K562 (cell line): ENCODE results near the gene ZCCHC4. TPM values are rescaled to one million over a fixed set of nuclear protein-coding genes. Genes with fewer than 3 reads are reported as not detected.
A peak's percentile ranks its signal among the peaks of the same experiment; 100 is the strongest.

Experiments
- ELF1 ChIP-seq: fragments of 200-800 bp; sonication (Bioruptor generic); IDR thresholded peaks from 2 replicates; pipeline ENCODE4 v1.6.1; 2016; ENCODE audit warnings: missing genetic modification characterization, missing compliant biosample characterization
- EP300 ChIP-seq: IDR thresholded peaks from 2 replicates; pipeline ENCODE4 v1.6.1; 2012; ENCODE audit warnings: low read length, improper control_type of control experiment
- EP400 ChIP-seq: fragments of 450-650 bp; IDR thresholded peaks from 2 replicates; pipeline ENCODE4 v1.6.1; 2017; ENCODE audit warnings: antibody characterized with exemption, mild to moderate bottlenecking, moderate library complexity
- ETS1 ChIP-seq: conservative IDR thresholded peaks from 2 replicates; pipeline ENCODE4 v1.6.1; 2011; ENCODE audit warnings: low read depth, mild to moderate bottlenecking, low read length; ENCODE audit not compliant: control insufficient read depth
- ETV5 ChIP-seq: sonication (generic); formaldehyde crosslinking; IDR thresholded peaks from 2 replicates; pipeline ENCODE4 v1.4.0; 2020; ENCODE audit warnings: low read depth, mild to moderate bottlenecking, missing genetic modification reagents
- EWSR1 ChIP-seq: fragments of 450-650 bp; IDR thresholded peaks from 2 replicates; pipeline ENCODE4 v1.6.1; 2018; ENCODE audit warnings: borderline replicate concordance, mild to moderate bottlenecking, low read depth, moderate library complexity; ENCODE audit not compliant: partially characterized antibody
- GTF2F1 ChIP-seq: IDR thresholded peaks from 2 replicates; pipeline ENCODE4 v1.6.1; 2011; ENCODE audit warnings: low read depth, low read length, improper control_type of control experiment
- HCFC1 ChIP-seq: IDR thresholded peaks from 2 replicates; pipeline ENCODE4 v1.6.1; 2012; ENCODE audit warnings: low read depth, low read length, improper control_type of control experiment
- HMGXB4 ChIP-seq: sonication (generic); formaldehyde crosslinking; IDR thresholded peaks from 2 replicates; pipeline ENCODE4 v1.8.1; 2023; ENCODE audit warnings: mild to moderate bottlenecking, missing genetic modification reagents
- JUND ChIP-seq, 2 experiments: IDR thresholded peaks; 2 replicates in 1 of 2; 3 replicates in 1 of 2; pipeline ENCODE4 v1.6.1; 2011; ENCODE audit warnings: borderline replicate concordance in 2 of 2, low read depth in 2 of 2, low read length in 2 of 2, improper control_type of control experiment in 1 of 2, missing biosample characterization in 1 of 2, missing genetic modification characterization in 1 of 2, missing genetic modification reagents in 1 of 2
- KDM5B ChIP-seq: fragments of 200-600 bp; sonication (generic); IDR thresholded peaks from 2 replicates; pipeline ENCODE4 v1.6.1; 2012; ENCODE audit warnings: low read depth, mild to moderate bottlenecking, moderate library complexity, low read length, control low read depth, inconsistent platforms; ENCODE audit not compliant: insufficient replicate concordance
- L3MBTL2 ChIP-seq: fragments of 450-650 bp; IDR thresholded peaks from 2 replicates; pipeline ENCODE4 v1.6.1; 2016; ENCODE audit warnings: mild to moderate bottlenecking, moderate library complexity
- MBD2 ChIP-seq: sonication (generic); IDR thresholded peaks from 2 replicates; pipeline ENCODE4 v1.6.1; 2016; ENCODE audit warnings: low read depth, borderline replicate concordance
- MTA3 ChIP-seq: fragments of 450-650 bp; formaldehyde crosslinking; IDR thresholded peaks from 2 replicates; pipeline ENCODE4 v1.6.1; 2017; ENCODE audit warnings: mild to moderate bottlenecking, borderline replicate concordance
- RBBP5 ChIP-seq: fragments of 200-600 bp; sonication (generic); IDR thresholded peaks from 2 replicates; pipeline ENCODE4 v1.6.1; 2012; ENCODE audit warnings: borderline replicate concordance, mild to moderate bottlenecking, low read length, control low read depth, inconsistent platforms; ENCODE audit not compliant: insufficient read depth, poor library complexity, severe bottlenecking
- STAT5A ChIP-seq: IDR thresholded peaks from 2 replicates; pipeline ENCODE4 v1.6.1; 2012; ENCODE audit warnings: low read length, inconsistent platforms, borderline replicate concordance
- TAF9B ChIP-seq: fragments of 450-650 bp; IDR thresholded peaks from 2 replicates; pipeline ENCODE4 v1.6.1; 2018; ENCODE audit warnings: mild to moderate bottlenecking; ENCODE audit not compliant: partially characterized antibody
- TBP ChIP-seq: optimal IDR thresholded peaks from 2 replicates; pipeline ENCODE3; 2011; ENCODE audit warnings: low read depth, low read length, improper control_type of control experiment
- TEAD1 ChIP-seq, 2 experiments: fragments of 450-650 bp in 1 of 2; sonication (generic) in 1 of 2; formaldehyde crosslinking; IDR thresholded peaks; 2 replicates each; pipeline versions ENCODE4 v1.4.0 to v1.8.0; 2020 to 2022; ENCODE audit warnings: mild to moderate bottlenecking in 2 of 2, missing genetic modification reagents in 1 of 2
- TOE1 ChIP-seq, 2 experiments: fragments of 450-650 bp in 1 of 2; sonication (generic) in 1 of 2; formaldehyde crosslinking in 1 of 2; IDR thresholded peaks; 2 replicates each; pipeline versions ENCODE4 v1.7.1 to v1.8.0; 2016 to 2022; ENCODE audit warnings: borderline replicate concordance in 2 of 2, mild to moderate bottlenecking in 2 of 2, antibody characterized with exemption in 1 of 2, inconsistent platforms in 1 of 2, low read depth in 1 of 2, missing genetic modification reagents in 1 of 2, moderate library complexity in 1 of 2
- ZBTB1 ChIP-seq: sonication (generic); formaldehyde crosslinking; IDR thresholded peaks from 2 replicates; pipeline ENCODE4 v1.8.1; 2023; ENCODE audit warnings: missing genetic modification reagents, low read depth, mild to moderate bottlenecking, borderline replicate concordance
- ZC3H11A ChIP-seq: IDR thresholded peaks from 2 replicates; pipeline ENCODE4 v1.6.1; 2012; ENCODE audit warnings: low read depth, low read length, improper control_type of control experiment
- polyA plus RNA-seq, 8 experiments: library from polyadenylated mRNA; depleted of rRNA in 4 of 8; stranded (reverse) in 5 of 8; unstranded in 3 of 8; fragments of >200 nt; fragmentation: Nextera tagmentation in 2 of 8; fragmentation: Illumina TruSeq in 1 of 8; extraction: Ambion mirVana in 2 of 8; extraction: Trizol in 1 of 8; gene quantifications; 2 replicates each; pipeline versions ENCODE4 v1.2.1 to v1.2.3, GENCODE V29; 2011 to 2014; ENCODE audit warnings: inconsistent platforms in 1 of 8, missing spikeins in 1 of 8
- total RNA-seq, 7 experiments: library from RNA; depleted of rRNA in 6 of 7; stranded (reverse); fragments of >200 nt in 6 of 7; fragmentation: Illumina TruSeq in 2 of 7; extraction: Trizol in 2 of 7; gene quantifications; 2 replicates each; pipeline versions ENCODE4 v1.2.1 to v1.2.3, GENCODE V29; 2011 to 2021; ENCODE audit warnings: low replicate concordance in 1 of 7
- TF ChIP-seq, protein P1 (sequence below): sonication (generic); formaldehyde crosslinking; IDR thresholded peaks from 2 replicates; pipeline ENCODE4 v1.8.0; 2022; ENCODE audit warnings: mild to moderate bottlenecking, missing genetic modification reagents

The ZCCHC4 gene
- total and polyA plus RNA-seq, 9 of the 15 experiments (the other 6 are each of a cell fraction or from before 2014, with no cell fraction given), result 5.3 to 26.1 (median 15.2) TPM

- TF ChIP-seq TOE1 (IDR thresholded peaks at IDR 0.05; ENCODE audit: borderline replicate concordance), result peak; percentile 75; the same call in 1 of the 2 replicates
- TF ChIP-seq TOE1 (CRISPR knock-in tag; IDR thresholded peaks at IDR 0.05; ENCODE audit: borderline replicate concordance, low read depth), result no peak
- peak; percentile 76 for TF ChIP-seq L3MBTL2
- TF ChIP-seq TBP, result peak; percentile 89
- TF ChIP-seq RBBP5, result peak; percentile 85
- peak; percentile 82 for TF ChIP-seq ETS1
- TF ChIP-seq GTF2F1, result 0 out of 2 replicates have a peak, but pooled peaks have one; percentile 67
- TF ChIP-seq JUND (IDR thresholded peaks at IDR 0.05; ENCODE audit: borderline replicate concordance, low read depth, low read length), result peak; percentile 65
- no peak; the same call in 2 of the 3 replicates for TF ChIP-seq JUND (tag; IDR thresholded peaks at IDR 0.05; ENCODE audit: borderline replicate concordance, low read depth, low read length)
- TF ChIP-seq ZC3H11A, result 0 out of 2 replicates have a peak, but pooled peaks have one; percentile 76
- peak; percentile 82 for TF ChIP-seq MBD2
- peak; percentile 52; the same call in 1 of the 2 replicates for TF ChIP-seq ELF1 (tag)
- TF ChIP-seq STAT5A, result peak; percentile 50; the same call in 1 of the 2 replicates
- TF ChIP-seq ETV5 (CRISPR knock-in tag), result peak; percentile 68
- peak; percentile 95 for TF ChIP-seq TAF9B
- TF ChIP-seq MTA3, result peak; percentile 95
- peak; percentile 85 for TF ChIP-seq KDM5B
- peak; percentile 80 for TF ChIP-seq EP400
- peak; percentile 89 for TF ChIP-seq HCFC1
- TF ChIP-seq, protein P1, sequence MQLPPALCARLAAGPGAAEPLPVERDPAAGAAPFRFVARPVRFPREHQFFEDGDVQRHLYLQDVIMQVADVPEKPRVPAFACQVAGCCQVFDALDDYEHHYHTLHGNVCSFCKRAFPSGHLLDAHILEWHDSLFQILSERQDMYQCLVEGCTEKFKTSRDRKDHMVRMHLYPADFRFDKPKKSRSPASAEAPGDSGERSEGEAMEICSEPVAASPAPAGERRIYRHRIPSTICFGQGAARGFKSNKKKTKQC (CRISPR knock-in tag), result peak; percentile 86
- TF ChIP-seq HMGXB4, result peak; percentile 65; the same call in 1 of the 2 replicates
- peak; percentile 95 to 96 for TF ChIP-seq TEAD1 (CRISPR knock-in tag; IDR thresholded peaks at IDR 0.05)
- peak; percentile 48; the same call in 1 of the 2 replicates for TF ChIP-seq EP300
- TF ChIP-seq EWSR1, result no peak
- peak; percentile 42; the same call in 1 of the 2 replicates for TF ChIP-seq ZBTB1 (CRISPR knock-in tag)
These were observed at the start of gene ZCCHC4 (continued) for GRCh38 chr4:25312496-25313200.
